ENCODE data around the gene RGS4.

- TF ChIP-seq CTCF (IDR thresholded peaks at IDR 0.05) (no peak), EZH2 (IDR thresholded peaks at IDR 0.05) (no peak), EZH2phosphoT487 (IDR thresholded peaks at IDR 0.05) (no peak)
Observed at GRCh38 chr1:163055005-163055404, 14.2 kb upstream of the RGS4 start.

Measured in neural progenitor cell (in vitro differentiated cells).